Fibroblast of lung (primary cell): Measurements from ENCODE around the gene CCDC70.

Experiments used
- CTCF ChIP-seq, 2 donors: IDR thresholded peaks in 1 of 2; conservative IDR thresholded peaks in 1 of 2; 1 replicate in 1 of 2; 2 replicates in 1 of 2; pipeline ENCODE4 v1.5.1; 2011 to 2012; ENCODE audit warnings: low read length in 2 of 2, control low read depth in 1 of 2, inconsistent platforms in 1 of 2, low read depth in 1 of 2, mild to moderate bottlenecking in 1 of 2
- EZH2 ChIP-seq: IDR thresholded peaks from 2 replicates; pipeline ENCODE4 v1.5.1; 2012; ENCODE audit warnings: low read length, control low read depth, mild to moderate bottlenecking; ENCODE audit errors: missing control alignments

GRCh38 chr13:51907040-51907732, 45.4 kb downstream of the CCDC70 start:
- TF ChIP-seq EZH2 (peak; percentile 13), CTCF (conservative IDR thresholded peaks at IDR 0.05 in 1 of 2, IDR thresholded peaks at IDR 0.05 in 1 of 2; ENCODE audit: low read depth in 1 of 2, low read length in 2 of 2) (no peak)
